ENCODE measurements around the gene CD96.
A peak's percentile ranks its signal among the peaks of the same experiment; 100 is the strongest.

Gene CD96

DNA sequence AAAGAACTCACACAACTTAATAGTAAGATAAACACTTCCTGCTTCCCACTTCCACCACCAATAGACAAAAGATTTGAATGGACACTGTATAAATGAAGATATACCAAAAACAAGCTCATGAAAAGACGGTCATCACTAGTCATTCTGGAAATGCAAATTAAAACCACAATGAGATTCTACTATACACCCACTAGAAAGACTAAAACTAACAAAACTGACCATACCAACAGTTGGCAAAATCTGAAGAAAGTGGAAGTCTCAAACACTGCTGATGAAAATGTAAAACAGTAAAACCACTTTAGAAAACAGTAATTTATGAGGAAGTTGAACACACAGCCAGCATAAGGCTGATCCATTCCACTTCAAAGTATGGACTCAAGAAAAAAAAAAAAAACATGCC, 35.6 kb upstream of the CD96 start:
- TF ChIP-seq, protein P1, sequence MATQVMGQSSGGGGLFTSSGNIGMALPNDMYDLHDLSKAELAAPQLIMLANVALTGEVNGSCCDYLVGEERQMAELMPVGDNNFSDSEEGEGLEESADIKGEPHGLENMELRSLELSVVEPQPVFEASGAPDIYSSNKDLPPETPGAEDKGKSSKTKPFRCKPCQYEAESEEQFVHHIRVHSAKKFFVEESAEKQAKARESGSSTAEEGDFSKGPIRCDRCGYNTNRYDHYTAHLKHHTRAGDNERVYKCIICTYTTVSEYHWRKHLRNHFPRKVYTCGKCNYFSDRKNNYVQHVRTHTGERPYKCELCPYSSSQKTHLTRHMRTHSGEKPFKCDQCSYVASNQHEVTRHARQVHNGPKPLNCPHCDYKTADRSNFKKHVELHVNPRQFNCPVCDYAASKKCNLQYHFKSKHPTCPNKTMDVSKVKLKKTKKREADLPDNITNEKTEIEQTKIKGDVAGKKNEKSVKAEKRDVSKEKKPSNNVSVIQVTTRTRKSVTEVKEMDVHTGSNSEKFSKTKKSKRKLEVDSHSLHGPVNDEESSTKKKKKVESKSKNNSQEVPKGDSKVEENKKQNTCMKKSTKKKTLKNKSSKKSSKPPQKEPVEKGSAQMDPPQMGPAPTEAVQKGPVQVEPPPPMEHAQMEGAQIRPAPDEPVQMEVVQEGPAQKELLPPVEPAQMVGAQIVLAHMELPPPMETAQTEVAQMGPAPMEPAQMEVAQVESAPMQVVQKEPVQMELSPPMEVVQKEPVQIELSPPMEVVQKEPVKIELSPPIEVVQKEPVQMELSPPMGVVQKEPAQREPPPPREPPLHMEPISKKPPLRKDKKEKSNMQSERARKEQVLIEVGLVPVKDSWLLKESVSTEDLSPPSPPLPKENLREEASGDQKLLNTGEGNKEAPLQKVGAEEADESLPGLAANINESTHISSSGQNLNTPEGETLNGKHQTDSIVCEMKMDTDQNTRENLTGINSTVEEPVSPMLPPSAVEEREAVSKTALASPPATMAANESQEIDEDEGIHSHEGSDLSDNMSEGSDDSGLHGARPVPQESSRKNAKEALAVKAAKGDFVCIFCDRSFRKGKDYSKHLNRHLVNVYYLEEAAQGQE (IDR thresholded peaks at IDR 0.05; ENCODE audit: low read depth): no peak
- TF ChIP-seq CREB1 (IDR thresholded peaks at IDR 0.05; ENCODE audit: low read depth) (no peak), MAX (IDR thresholded peaks at IDR 0.05) (no peak), RAD21 (IDR thresholded peaks at IDR 0.05; ENCODE audit: low read depth) (no peak), CEBPB (IDR thresholded peaks at IDR 0.05) (no peak), EGR1 (IDR thresholded peaks at IDR 0.05) (no peak), ZBTB7A (IDR thresholded peaks at IDR 0.05; ENCODE audit: low read depth) (no peak), FOXM1 (IDR thresholded peaks at IDR 0.05; ENCODE audit: borderline replicate concordance, low read depth) (no peak), TAF1 (IDR thresholded peaks at IDR 0.05; ENCODE audit: low read depth) (no peak), EP300 (IDR thresholded peaks at IDR 0.05; ENCODE audit: borderline replicate concordance) (no peak), YY1 (IDR thresholded peaks at IDR 0.05; ENCODE audit: low read depth) (no peak)
- TF ChIP-seq, protein P2, sequence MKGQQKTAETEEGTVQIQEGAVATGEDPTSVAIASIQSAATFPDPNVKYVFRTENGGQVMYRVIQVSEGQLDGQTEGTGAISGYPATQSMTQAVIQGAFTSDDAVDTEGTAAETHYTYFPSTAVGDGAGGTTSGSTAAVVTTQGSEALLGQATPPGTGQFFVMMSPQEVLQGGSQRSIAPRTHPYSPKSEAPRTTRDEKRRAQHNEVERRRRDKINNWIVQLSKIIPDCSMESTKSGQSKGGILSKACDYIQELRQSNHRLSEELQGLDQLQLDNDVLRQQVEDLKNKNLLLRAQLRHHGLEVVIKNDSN (IDR thresholded peaks at IDR 0.05): no peak

DNA sequence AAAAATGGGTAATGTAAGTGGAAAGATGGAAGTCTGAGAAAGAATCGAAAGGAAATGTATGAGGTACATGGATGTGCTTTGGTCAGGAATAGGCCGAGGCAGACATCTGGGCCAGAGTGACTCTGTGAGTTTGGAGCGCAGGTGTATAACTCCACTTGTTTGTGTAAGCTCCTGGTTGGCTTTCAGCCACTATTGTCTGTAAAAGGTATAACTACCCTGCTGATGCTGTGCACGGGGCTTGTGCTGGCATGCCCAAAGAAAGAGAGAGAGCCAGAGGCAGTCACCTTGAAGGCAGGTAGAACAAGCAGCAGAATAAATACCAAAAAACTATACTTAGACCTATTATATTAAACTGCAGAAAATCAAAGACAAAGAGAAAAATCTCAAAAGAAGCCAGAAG, 32.7 kb upstream of the CD96 start:
- no peak for TF ChIP-seq CREB1 (IDR thresholded peaks at IDR 0.05; ENCODE audit: low read depth)
- TF ChIP-seq RAD21 (IDR thresholded peaks at IDR 0.05; ENCODE audit: low read depth): no peak
- TF ChIP-seq, protein P2 (IDR thresholded peaks at IDR 0.05): no peak
- TF ChIP-seq, protein P1 (IDR thresholded peaks at IDR 0.05; ENCODE audit: low read depth): no peak
- TF ChIP-seq ZBTB7A (IDR thresholded peaks at IDR 0.05; ENCODE audit: low read depth): no peak
- peak; percentile 44 for TF ChIP-seq NFIC (IDR thresholded peaks at IDR 0.05)
- TF ChIP-seq MAX (IDR thresholded peaks at IDR 0.05): no peak

DNA sequence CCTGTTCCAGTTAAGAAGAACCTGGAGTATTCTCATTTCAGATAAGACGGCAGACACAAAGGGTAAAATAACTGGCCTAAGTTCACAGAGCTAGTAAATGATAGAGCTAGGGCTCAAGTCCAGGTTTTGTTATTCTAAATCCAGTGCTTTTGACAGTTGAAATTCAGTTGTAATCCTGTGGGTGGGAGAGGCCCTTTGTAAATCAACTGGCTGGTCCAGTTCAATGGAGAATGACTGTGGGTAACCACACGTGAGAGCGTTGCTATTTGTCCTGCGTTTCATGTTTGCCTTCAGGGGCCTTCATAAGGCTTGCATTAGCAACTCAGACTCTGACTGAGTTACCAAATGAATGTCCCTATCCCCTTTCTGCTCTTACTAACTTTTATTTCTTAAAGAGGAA, 24.2 kb upstream of the CD96 start:
- TF ChIP-seq ZBTB7A (IDR thresholded peaks at IDR 0.05; ENCODE audit: low read depth) (no peak), NFIC (IDR thresholded peaks at IDR 0.05) (no peak), FOXM1 (IDR thresholded peaks at IDR 0.05; ENCODE audit: borderline replicate concordance, low read depth) (no peak), RAD21 (IDR thresholded peaks at IDR 0.05; ENCODE audit: low read depth) (no peak), CEBPB (IDR thresholded peaks at IDR 0.05) (no peak)
- TF ChIP-seq, protein P2 (IDR thresholded peaks at IDR 0.05): no peak

DNA sequence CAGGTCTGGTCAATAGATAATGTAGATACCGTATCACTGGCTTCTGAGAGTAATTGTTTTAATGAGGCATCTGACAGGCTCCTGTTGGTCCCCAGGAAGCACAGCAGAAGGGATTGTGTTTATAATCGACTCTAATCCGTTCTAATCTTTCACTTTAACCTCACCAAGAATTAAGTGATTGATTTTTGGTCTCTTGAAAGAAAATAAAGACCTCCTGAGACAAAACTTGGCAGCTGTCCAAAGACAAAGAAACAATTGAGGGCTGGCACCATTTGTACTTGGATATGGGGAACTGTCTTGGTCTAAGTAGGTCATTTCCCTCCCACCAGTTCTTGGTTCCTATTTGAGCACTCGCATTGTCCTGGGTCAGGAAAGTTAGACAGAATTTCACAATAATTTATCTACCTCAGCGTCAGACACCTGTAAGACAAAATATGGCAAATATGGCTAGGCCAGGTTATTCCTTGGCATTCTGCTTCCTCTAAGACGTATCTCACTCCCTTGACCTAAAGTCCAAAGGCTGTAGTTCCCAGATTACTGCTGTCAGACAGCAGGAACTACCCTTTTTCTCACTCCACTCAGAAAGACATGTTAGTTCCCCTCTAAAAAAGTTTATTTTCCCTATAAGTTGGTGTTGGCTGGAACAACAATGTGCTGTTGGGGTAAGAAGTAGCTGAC, 22.7 kb upstream of the CD96 start:
- no peak for TF ChIP-seq TCF12 (IDR thresholded peaks at IDR 0.05; ENCODE audit: low read depth)
- TF ChIP-seq TAF1 (IDR thresholded peaks at IDR 0.05; ENCODE audit: low read depth): no peak
- TF ChIP-seq, protein P1 (IDR thresholded peaks at IDR 0.05; ENCODE audit: low read depth): no peak
- TF ChIP-seq MAX (IDR thresholded peaks at IDR 0.05): no peak
- TF ChIP-seq, protein P2 (IDR thresholded peaks at IDR 0.05): no peak
- TF ChIP-seq TEAD4 (IDR thresholded peaks at IDR 0.05): no peak
- TF ChIP-seq EGR1 (IDR thresholded peaks at IDR 0.05): no peak
- no peak for TF ChIP-seq ZBTB7A (IDR thresholded peaks at IDR 0.05; ENCODE audit: low read depth)
- no peak for TF ChIP-seq CREB1 (IDR thresholded peaks at IDR 0.05; ENCODE audit: low read depth)
- TF ChIP-seq FOXM1 (IDR thresholded peaks at IDR 0.05; ENCODE audit: borderline replicate concordance, low read depth): no peak
- TF ChIP-seq CEBPB (IDR thresholded peaks at IDR 0.05): no peak
- TF ChIP-seq YY1 (IDR thresholded peaks at IDR 0.05; ENCODE audit: low read depth): no peak
- TF ChIP-seq NFIC (IDR thresholded peaks at IDR 0.05): no peak
- TF ChIP-seq EP300 (IDR thresholded peaks at IDR 0.05; ENCODE audit: borderline replicate concordance): no peak
- no peak for TF ChIP-seq RAD21 (IDR thresholded peaks at IDR 0.05; ENCODE audit: low read depth)
